Effector CD4-positive, alpha-beta T cell (primary cell): ENCODE measurements around the gene ARID5B.

Experiments used
- DNase-seq: peaks from one replicate; pipeline ENCODE4 v3.0.0-alpha.2; 2020

ARID5B gene

DNA sequence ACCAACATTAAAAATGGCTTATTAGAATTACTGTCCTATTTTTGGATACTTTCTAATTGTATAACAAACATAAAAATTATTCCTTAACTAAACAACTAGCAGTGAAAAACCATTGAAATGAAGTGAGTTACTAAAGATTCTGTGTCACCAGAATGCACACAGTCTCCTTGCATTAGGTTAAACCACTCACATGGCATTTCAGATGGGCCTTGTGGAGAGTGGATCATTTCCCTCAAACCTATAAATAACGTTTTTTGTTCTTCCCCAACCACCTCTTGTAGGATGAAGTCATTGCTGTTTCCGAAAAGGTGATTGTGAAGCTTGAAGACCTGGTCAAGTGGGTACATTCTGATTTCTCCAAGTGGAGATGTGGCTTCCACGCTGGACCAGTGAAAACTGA lies 38.4 kb downstream of the ARID5B start:
- no peak for DNase-seq

DNA sequence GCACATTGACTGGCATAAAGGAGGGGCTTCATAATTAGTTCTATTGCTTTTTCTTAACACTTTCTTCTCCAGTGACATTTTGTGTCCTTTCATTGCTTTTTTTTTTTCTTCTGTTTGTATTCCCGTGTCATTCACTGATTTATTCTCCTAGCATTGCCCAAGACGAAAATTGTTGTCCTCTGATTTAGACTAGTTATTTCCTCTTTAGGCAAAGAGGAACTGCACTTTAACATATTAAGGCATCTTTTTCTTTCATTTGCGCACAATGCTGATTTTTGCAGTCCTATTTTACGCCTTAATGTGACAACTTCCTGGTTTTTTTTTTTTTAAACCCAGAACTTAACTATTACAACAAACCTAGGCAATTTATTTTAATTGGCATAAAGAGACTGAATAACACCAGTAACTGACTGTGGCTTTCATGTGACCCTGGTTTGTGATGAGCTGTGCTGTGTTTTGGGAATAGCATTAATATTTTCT lies 39.7 kb downstream of the ARID5B start:
- DNase-seq = no peak

DNA sequence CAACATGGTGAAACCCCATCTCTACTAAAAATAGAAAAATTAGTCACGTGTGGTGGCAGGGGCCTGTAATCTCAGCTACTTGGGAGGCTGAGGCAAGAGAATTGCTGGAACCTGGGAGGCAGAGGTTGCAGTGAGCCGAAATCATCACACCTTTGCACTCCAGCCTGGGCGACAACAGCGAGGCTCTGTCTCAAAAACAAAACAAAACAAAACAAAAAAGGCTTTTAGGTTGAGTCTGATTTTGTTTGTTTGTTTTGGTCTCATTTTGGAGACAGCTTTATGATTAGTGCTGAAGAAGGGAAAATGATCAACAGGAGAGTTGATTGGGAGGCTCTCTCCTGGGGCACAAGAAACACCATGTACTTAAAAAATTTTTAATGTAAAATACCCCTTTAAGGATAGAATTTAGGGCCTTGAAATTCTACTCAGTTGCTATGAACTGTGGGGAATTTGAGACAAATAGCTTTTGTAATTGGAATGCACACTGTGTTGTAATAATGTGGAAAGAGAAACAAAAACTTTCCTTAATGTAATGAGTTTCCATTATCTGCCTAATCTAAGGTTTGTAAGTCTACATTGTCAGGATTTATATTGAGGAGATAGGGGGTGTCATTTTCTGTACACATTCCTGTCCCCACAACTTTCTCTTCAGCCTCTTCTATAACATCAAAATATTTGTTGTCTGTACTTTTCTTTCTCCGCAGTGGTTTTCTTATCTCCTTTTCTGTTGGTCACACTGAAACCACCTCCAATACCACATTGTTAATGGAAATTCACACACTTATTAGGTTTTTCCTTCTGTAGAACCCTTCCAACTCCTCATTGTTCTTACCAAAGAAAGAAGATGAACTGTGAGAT lies 41.3 kb downstream of the ARID5B start:
- no peak for DNase-seq

GRCh38 chr10:61943674-61944378 lies 42.3 kb downstream of the ARID5B start:
- DNase-seq = no peak

DNA sequence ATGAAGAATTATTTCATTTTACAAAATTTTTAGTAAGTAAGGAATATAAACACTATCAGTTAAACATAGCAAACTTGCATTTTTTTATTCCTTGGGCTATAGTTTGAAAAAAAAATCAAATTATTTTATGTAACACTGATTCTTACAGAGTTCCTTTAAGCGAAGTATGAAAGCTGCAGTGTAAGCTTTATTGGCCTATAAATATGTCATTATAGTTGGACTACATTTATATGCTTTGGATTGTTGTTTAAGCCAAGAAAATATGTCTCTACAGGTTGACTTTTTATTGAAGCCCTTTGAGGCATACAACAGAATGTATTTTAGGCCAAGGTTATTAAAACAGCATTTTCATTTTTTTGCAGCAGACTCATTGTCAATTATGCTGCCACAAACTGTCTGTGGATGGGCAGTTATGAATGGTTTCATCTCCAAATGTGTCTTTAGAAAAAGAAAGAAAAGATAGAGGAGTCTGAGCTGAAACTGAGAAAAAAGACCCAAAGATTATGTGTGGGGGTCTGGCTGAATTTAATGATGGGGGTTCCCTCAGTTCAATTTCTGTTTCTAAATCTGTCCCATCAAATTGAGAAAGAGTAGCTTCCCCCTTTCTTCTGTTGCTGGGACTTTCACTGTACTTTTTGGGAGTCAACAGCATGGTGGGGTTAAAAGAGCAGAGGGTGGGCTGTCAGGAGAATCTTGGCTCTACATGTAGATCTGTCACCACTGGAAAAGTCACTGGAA lies 43.1 kb downstream of the ARID5B start:
- no peak for DNase-seq

DNA sequence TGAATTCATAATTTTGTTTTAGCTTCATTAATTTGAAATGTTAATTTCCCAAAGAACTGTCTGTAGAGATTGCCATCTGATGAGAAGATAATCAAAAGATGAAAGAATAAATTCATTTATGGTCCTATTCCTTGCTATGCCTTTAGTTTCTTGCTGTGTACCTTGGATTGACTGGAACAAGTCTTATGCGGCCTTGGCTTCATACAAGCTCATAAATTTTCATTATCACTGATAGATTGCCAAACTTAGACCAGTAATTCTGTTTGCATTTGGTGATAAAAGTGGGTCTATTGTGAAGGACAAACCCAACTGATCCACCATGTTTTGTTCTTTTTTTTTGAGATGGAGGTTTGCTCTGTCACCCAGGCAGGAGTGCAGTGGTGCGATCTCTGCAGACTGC lies 48.2 kb downstream of the ARID5B start:
- DNase-seq = no peak

- no peak for DNase-seq
Measured at GRCh38 chr10:61950449-61951143, 49.1 kb downstream of the ARID5B start.

DNA sequence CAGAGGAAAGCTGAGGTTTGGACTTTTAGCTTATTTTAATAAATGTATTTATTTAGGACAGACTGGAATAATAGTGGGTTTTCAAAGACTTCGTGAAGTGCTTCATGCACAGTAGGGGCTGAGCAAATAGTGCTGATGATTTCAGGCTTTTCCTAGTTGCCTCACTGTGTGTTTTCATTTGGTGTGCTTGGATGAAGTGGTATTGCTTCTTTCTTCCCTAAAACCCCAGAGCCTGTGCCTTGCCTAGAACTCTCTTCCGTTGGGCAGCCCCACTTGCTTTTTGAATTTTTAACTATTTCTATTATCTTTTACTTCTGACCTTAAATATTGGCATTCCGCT lies 49.6 kb downstream of the ARID5B start:
- no peak for DNase-seq

DNA sequence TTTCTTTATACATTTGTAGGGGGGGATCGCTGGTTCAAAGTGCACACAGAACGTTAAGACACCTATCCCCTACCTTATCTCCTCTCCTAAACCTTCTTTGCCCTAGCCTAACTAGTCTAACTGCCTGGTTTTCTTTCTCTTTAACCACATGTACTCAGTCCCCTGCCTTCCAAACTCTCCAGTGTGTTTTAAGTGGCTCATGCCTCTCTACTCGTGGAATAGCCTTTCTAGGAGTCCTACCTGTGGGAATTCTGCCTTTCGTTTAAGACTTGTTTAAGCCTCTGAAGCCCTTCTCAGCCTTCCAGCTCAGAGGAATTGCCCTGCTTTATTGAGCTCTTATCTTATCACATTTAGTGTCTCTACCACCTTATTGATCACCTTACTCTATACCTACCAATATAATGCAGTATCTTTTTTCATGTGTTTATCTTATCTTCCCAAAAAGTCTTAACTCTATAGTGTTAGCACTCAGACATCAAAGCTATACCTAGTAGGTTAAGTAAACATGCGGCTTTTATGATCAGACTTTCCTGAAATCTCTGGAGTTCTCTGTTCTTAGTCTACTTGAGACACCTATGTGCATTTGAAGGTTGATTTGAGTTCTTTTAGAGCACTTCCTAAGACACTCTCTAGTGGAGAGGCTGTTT lies 50.7 kb downstream of the ARID5B start:
- DNase-seq = no peak

DNA sequence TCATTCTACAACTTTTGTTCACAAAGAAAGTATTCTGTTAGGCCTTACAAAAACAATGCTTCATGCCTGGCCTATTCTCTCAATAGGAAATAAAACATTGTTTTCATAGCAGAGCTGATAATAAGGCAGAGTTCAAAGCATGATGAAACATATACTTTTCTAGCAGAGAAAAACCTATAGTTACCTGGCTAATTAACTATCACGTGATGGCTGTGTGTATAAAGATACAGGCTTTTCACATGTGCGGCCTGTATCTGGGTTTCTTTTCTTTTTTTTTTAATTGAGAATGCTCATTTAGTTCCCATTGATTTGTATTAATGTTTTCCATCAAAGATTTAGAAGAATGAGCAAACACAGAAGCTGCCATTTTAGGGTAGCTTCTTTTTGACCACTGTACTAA lies 51.7 kb downstream of the ARID5B start:
- no peak for DNase-seq

DNA sequence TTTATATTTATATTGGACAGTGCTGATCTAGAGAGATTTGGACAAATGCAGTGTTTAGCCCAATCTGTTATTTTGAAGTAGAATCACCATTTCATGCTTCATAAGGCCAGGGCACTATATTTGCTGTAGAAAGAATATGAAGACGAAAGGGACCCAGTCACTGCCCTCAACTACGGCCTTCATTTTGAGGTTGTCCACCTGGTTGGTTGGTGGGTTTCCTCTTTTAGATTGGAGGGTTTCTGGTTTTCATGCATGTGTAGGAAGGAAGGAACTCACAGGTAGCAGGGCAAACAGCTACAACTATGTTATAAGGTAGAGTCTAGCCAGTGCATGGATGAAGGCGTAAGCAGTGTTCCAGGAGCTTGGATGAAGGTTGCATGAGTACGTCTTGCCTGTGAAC lies 56.3 kb downstream of the ARID5B start:
- no peak for DNase-seq

DNA sequence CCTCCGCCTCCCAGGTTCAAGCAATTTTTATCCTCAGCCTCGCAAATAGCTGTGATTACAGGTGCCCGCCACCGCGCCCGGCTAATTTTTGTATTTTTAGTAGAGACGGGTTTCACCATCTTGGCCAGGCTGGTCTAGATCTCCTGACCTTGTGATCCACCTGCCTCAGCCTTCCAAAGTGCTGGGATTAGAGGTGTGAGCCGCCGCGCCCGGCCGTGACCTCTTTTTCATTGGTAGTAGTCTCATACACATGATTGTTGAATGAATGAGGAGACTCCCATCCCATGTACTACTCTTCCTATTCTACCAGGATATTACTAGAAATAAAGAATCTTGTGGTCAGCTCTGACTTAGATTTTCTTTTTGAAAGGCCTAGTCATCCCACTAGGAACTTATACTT lies 56.8 kb downstream of the ARID5B start:
- DNase-seq = no peak

DNA sequence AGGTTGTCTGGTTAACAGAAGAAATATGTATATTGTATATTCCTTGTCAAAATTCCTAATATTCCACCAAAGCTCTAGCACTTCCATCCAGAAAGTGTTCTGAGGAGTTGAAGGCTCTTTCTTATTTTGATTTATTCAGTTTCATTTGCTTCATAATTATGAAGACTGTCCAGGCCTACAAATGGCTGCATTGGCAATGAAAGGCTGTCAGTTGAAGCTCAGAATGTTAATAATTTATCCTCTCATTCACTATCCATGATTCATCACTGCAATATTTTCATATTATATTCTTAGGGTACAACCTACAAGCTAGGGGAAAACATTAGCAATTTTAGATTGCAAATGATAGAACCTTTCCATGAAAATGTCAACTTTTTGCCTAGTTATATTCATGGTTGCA lies 57.3 kb downstream of the ARID5B start:
- no peak for DNase-seq

DNA sequence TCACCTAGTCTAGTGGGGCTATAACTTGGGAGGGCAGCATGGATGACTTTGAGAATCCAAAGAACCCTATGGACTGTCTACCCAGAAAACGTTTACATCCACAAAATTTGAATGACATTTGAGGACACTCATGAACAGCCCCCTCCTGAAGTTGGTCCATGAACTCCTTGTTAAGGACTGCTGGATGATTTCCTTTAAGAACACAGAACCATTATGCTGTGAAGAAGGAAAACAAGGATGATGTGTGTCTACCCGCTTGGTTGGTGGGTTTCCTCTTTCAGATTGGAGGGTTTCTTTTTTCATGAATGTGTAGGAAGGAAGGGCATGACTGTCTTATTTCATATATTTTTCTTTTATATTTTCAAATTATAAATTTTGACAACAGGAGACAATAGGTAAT lies 58.3 kb downstream of the ARID5B start:
- DNase-seq = no peak

- DNase-seq = no peak
Measured at GRCh38 chr10:61960396-61961120, 59.1 kb downstream of the ARID5B start.

- DNase-seq = peak; percentile 8
Measured at GRCh38 chr10:61961278-61961677, 59.8 kb downstream of the ARID5B start.

GRCh38 chr10:61962971-61963370 lies 61.5 kb downstream of the ARID5B start:
- no peak for DNase-seq

GRCh38 chr10:61963669-61964058 lies 62.2 kb downstream of the ARID5B start:
- DNase-seq = no peak

DNA sequence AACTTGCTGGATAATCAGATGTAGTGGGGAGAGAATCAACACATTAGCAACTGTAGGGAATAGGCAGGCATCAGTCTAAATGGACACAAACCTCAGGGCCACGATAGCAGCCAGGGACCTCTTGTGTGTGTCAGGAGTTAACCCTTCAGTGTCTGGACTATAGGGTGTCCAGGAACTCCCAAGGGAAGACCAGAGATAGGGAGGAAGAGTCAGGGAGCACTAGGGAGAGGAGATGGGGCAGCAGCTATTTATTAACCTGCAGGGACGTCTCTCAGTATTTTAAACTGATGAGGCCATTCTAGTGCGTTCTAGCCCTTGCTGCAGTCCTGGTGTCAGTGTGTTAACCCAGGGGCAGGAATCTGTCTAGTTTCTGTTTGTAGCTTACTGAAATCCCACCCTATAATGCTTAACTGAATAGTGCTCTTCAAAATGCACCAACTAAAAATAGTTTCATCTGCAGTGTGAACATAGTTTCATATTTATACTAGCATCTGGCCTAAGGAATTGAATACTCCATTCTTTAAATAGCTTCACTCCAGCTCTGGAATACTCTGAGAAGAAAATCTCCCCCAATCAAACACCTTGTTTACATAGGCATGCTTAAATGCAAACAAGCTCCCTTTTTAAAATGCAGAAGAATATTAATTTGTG lies 62.7 kb downstream of the ARID5B start:
- DNase-seq = no peak

DNA sequence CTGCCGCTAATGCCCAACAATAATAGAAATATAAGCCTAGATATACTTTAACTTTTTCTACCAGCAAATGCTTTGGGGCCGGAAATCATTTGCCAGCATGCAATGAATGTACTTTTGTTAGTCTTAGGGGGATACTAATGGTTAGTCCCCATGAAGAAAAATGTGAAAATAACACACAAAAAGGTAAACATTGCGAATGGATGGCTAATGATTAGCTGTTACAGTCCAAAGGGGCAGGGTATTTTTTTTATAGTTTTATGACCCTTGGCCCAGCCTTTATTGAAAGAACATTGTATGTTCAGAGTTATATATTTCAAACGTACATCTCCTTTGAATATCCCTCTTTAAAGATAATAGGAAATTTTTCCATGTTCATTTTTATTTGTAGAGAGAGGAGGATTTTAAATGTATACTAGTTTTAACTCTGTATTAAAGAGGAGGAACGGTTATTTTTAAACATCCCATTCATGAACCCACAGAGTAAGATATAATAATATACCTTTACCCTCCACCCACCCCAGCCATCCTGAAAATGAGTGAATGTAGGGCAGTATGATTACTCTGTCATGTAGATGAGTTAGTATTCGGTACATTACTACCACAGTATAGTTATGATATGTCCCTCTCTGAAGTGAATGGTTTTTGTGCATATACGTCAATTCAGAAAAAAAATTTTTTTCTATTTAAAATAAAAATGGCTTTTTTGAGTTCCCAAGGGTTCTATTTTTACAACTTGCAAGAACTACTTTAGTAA lies 63.6 kb downstream of the ARID5B start:
- DNase-seq = no peak
